Head of caudate nucleus (tissue), 42 donors: ENCODE measurements around the gene PXYLP1.
"Not testable (repeated sequence)": the region's sequence is repeated elsewhere in the genome, so short reads cannot be mapped to it uniquely, and the experiment has no call there.

ENCODE experiments used
- DNase-seq, 42 donors: peaks; one replicate each; pipeline versions ENCODE4 v3.0.0 to v3.0.0-alpha.2; 2020 to 2021; ENCODE audit warnings: mixed read lengths in 7 of 42
- intact Hi-C: fragments of 100-400 bp; cut with DNase I; formaldehyde crosslinking; loops from one replicate; pipeline ENCODE4 v1.15.0; 2022

Gene PXYLP1

DNA sequence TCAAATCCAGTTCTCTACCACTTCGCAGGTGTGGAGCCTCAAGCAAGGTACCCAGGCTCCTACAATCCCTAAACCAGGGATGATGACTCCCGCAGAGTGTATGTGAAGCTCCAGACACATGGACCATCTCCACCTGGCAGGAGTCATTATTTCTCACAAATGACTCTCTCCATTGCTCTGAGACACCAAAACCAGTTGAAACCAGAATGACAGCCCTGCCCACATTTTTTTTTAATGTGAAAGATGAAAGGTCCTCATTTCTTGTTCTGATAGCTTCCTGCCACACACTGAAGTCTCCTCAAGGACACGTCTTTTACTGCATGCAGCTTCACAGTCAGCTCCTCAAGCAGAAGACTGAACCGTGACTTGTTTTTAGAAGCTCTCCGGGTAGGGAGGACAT is 75.3 kb downstream of the PXYLP1 start:
- peak in 1 of 42 donors; percentile 24 for DNase-seq
- intact Hi-C loops: no loop called here

- DNase-seq: peak in 1 of 42 donors; percentile 38
- intact Hi-C loops: no loop called here
These were observed 75.9 kb downstream of the PXYLP1 start for GRCh38 chr3:141307351-141308059.

DNA sequence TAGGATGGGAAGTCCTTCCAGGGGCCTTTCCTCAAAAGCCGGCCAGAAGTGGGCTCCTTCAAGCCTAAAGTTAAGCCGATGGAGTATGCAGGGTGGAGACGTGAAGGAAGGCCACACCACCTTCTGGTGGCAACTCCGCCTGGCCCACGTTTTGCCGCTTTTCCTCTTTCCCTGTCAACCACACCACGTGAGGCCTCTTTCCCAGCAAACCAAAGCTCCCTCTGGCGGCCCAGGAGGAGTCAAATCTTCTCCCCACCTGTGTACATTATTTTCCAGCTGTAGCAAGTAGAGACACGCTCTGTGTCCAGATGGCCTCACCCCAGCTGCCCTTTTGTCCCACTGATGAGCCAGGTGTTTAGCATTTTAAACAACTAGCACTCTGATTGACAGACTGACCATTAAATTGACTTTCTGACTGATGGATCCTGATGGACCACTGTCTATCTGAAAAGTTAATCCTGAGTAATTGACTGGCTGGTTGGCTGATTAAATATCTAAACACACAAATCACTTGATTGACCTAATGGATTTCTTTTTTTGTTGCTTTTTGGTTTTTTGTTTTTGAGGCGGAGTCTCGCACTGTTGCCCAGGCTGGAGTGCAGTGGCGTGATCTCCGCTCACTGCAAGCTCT is 77.1 kb downstream of the PXYLP1 start:
- intact Hi-C loops: no loop called here
- peak in 41 of 42 donors; percentile 36 to 80 (median 60) for DNase-seq

DNA sequence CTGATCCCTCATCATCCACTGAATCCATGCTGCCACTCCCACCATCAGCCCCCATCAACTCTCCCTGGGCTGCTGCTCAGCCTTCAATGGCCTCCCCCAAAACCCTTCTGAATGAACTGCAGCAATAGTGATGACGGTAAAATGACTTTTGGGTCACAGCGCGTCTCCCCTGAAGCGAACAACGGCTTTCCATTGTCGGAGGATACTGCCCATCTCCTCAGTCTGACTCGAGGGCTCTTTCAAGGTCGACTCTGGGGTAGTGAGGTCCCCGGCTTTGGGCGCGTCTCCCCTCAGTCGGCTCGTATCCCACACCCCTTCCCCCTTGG is 79.5 kb downstream of the PXYLP1 start:
- intact Hi-C loops: loop anchor here (5.0 to 10.0 kb wide), 2 partner anchors 54 to 141 kb away; partner anchors contain the start of gene ZBTB38
- peak in 1 of 42 donors; percentile 26 for DNase-seq

DNA sequence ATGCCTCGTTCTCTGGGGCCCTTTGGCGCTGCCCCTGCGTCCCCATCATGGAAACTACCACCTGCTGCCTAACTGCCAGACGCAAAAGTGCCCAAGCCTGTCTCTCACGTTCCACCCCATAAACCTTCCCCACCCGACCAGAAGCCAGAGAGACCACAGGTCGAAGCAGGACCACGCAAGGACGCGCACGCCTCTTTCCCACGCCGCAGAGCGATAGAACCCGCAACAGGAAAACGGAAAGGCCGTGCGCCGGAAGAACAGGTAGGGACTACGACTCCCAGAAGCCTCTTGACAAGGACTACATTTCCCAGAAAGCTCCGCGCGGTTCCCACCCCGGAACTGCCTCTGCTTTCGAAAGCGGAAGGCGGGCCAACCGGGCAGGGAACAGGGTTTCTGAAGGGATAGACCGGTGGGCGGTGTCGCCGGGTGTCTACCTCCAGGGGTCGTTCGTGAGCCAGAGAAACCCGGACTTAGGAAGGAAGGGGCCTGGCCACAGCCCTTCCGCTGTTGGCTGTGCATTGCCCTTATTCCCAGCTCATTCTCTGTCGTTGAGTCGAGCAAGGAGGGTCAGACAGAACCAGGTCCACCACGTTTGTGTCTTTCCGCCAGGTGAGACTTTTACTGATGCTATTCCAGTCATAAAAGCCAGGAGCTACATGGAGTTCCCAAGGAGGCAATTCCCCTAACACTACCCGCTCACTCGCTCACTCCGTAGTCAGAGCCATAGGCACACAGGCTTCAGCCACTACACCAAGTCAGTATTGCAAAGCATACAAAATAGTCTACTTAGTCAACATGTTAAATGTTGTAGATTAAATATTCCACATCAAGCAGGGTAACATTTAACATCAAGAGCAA is 80.1 kb downstream of the PXYLP1 start:
- peak; percentile 96 to 100 (median 99) for DNase-seq
- intact Hi-C loops: loop anchor here (5.0 to 10.0 kb wide), 2 partner anchors 53 to 141 kb away; partner anchors contain the start of gene ZBTB38

- intact Hi-C loops: loop anchor here (5.0 to 10.0 kb wide), 2 partner anchors 52 to 140 kb away; partner anchors contain the start of gene ZBTB38
- peak in 1 of 42 donors; percentile 39 for DNase-seq
These were observed 80.9 kb downstream of the PXYLP1 start for GRCh38 chr3:141312354-141313092.

DNA sequence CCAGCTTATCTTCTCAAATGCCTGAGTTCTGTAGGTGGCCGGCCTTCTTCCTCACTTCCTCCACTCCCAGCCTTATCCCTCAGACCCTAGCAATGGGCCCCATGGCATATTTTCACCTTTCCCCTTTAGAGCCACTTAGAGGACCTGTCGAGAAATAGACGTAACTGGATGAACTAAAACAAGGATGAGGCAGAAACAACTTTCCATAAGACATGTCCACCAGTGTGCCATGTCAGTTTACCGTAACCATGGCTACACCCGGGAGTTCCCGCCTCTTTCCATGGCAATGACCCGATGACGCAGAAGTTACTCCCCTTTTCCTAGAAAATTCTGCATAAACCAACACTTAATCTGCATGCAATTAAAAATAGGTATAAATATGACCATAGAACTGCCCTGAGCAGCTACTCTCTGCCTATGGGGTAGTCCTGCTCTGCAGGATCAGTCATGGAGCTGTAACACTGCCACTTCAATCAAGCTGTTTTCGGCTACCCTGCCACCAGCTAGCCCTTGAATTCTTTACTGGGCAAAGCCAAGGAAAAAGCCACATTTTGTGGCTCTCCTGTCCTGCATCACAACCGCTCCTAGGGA is 81.6 kb downstream of the PXYLP1 start:
- intact Hi-C loops: loop anchor here (5.0 to 10.0 kb wide), 2 partner anchors 52 to 139 kb away; partner anchors contain the start of gene ZBTB38
- peak in 1 of 42 donors; percentile 38 for DNase-seq

DNA sequence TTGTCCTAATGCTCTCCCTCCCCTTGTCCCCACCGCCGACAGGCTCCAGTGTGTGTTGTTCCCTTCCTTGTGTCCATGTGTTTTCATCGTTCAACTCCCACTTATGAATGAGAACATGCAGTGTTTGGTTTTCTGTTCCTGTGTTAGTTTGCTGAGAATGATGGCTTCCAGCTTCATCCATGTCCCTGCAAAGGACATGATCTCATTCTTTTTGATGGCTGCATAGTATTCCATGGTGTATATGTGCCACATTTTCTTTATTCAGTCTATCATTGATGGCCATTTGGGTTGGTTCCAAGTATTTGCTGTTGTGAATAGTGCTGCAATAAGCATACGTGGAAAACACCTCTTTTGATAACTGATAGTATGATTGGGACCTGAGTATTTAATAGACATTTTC is 82.8 kb downstream of the PXYLP1 start:
- intact Hi-C loops: loop anchor here (5.0 to 10.0 kb wide), 2 partner anchors 50 to 138 kb away; partner anchors contain the start of gene ZBTB38
- not testable (repeated sequence) for DNase-seq

DNA sequence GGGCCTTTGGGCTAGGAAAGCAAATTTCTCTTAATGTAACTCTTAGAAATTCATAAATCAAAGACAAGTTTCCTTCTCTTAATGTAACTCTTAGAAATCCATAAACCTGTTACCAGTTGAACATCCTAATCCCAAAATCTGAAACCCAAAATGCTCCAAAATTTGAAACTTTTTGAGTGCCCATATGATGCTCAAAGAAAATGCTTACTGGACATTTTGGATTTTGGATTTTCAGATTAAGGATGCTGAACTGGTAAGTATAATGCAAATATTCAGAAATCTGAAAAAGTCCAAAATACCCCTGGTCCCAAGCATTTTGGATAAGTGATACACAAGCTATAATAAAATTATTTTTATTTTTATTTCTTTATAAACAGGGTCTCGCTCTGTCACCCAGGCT is 85.2 kb downstream of the PXYLP1 start:
- no peak for DNase-seq
- intact Hi-C loops: loop anchor here (10.0 kb wide), 1 partner anchor 48 kb away; the partner anchor contains the start of gene ZBTB38

DNA sequence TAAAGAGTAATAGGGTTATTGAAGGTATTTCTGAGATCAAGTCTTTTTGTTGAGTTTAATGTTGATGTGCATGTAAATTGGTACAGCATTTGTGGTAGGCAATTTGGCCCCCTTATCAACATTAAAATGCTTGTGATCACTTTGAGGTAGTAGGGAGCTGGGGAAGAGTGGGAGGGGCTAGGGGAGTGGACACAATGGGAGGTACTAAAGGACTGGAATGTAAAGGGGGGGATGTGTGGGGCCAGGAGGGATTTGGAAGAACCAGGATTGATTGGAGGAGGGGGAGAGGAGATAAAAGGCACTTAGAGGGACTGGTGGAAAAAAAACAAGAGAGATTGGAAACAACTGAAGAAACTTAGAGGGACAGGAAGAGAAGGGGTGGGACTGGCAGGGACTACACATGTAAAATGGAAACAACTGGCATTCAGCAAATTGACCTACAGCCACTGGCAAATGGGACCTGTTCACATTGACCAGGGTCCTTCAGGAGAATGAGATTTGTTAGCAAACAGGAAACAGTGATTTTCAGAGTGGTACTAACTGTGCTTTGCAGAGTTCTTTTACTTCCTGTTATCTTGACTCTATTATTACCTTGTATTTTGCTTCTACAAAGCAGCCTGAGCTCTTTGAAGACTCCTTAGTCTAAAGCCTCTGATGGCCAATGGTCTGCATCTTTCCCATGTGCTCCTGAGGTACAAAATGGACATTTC is 88.9 kb downstream of the PXYLP1 start:
- intact Hi-C loops: no loop called here
- DNase-seq: no peak

- no peak for DNase-seq
- intact Hi-C loops: no loop called here
These were observed 89.5 kb downstream of the PXYLP1 start for GRCh38 chr3:141321109-141321497.

GRCh38 chr3:141323936-141324704 is 92.5 kb downstream of the PXYLP1 start:
- no peak for DNase-seq
- intact Hi-C loops: no loop called here

- DNase-seq: no peak
- intact Hi-C loops: no loop called here
These were observed 94.5 kb downstream of the PXYLP1 start for GRCh38 chr3:141326123-141326522.

- DNase-seq: no peak
- intact Hi-C loops: no loop called here
These were observed 95.0 kb downstream of the PXYLP1 start for GRCh38 chr3:141326626-141327025.

GRCh38 chr3:141328286-141329166 is 96.9 kb downstream of the PXYLP1 start:
- intact Hi-C loops: no loop called here
- no peak for DNase-seq

DNA sequence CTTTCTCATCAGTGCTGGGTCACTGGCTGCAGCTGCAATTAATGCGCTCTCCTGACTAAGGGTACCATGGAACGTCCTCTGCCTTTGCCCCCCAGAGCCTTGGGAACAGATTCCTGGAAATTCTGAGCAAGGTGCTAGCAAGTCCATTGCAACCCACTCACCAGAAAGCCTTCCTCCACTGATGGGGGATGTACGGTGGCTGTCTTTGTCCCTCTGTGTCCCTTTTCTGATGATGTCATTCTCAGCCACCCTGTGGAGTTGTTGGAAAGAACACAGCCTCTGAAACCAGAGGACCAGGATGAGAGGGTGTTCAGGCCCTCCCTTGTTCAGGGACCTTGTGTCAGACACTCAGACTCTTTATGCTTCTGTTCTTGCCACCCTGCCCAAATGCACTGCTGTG is 98.6 kb downstream of the PXYLP1 start:
- DNase-seq: no peak
- intact Hi-C loops: no loop called here
